ENCODE data around the gene PLEK.

- TF ChIP-seq CTCF (IDR thresholded peaks at IDR 0.05; ENCODE audit: insufficient read depth, low read length) (no peak), GABPA (IDR thresholded peaks at IDR 0.05; ENCODE audit: low read depth) (no peak), REST (IDR thresholded peaks at IDR 0.05; ENCODE audit: insufficient replicate concordance, low read depth) (no peak), POLR2AphosphoS5 (IDR thresholded peaks at IDR 0.05; ENCODE audit: low read depth) (no peak)
Observed at GRCh38 chr2:68369337-68369734, 4.3 kb downstream of the PLEK start.

All from HL-60 (cell line).